SH-SY5Y (cell line): ENCODE data around the gene CCM2.

Experiments used
- GATA2 ChIP-seq: IDR thresholded peaks from 2 replicates; pipeline ENCODE4 v1.6.1; 2011; ENCODE audit warnings: mild to moderate bottlenecking, low read depth, low read length
- GATA3 ChIP-seq: IDR thresholded peaks from 2 replicates; pipeline ENCODE4 v1.6.1; 2011; ENCODE audit warnings: low read depth, mild to moderate bottlenecking, low read length, moderate library complexity

CCM2 gene

DNA sequence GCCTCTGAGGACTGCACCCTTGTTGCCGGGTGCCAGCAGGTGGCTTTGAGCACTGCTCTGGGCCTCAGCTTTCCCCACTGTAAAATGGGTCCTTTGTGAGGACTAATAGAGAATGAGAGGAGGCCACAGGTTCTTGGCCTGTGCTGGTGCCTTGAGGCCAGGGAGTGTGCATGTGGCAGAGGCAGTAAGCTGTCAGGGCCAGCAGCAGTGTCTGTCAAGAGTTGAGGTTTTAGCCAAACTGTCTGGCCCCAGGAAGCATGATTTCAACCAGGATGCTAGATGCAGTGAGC lies 75.3 kb downstream of the CCM2 start:
- TF ChIP-seq GATA3: no peak
- TF ChIP-seq GATA2: no peak

DNA sequence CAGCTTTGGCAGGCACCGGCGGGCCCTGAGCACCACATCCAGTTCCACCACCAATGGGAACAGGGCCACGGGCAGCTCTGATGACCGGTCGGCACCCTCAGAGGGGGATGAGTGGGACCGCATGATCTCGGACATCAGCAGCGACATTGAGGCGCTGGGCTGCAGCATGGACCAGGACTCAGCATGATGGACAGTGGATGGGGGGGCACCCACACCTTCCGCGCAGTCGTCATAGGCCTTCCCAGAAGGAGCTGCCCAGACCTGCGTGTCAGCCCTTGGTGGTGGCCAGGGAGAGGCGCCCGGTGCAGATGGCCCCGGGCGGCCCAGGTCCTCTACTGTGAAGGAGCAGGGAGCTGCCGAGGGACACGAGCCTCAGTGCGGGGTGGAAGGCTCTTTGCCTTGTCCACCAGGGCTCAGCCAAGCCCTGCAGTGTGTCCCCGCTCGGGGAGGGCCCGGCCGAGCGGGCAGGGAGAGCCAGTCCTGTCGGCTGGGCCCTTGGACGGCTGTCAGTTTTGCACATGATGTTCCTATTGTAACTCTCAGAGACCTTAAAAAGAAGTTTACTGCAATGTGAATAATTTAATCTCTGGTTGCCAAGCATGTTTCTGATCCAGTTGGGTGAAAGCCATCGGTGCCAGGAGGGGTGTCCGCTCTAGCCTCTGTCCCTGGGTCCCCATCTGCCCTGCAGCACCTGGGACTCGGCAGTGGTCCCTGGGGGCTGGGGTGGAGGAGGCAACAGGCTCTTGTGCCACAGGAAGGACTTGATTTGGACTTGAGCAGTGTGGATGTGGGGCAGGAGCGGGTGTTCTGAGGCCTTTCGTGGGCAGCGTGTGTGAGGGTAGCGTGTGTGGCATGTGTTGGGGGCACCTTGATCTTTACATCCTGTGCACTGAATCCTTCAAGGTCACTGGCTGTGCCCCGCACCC lies 76.1 kb downstream of the CCM2 start:
- TF ChIP-seq GATA2: no peak
- no peak for TF ChIP-seq GATA3

DNA sequence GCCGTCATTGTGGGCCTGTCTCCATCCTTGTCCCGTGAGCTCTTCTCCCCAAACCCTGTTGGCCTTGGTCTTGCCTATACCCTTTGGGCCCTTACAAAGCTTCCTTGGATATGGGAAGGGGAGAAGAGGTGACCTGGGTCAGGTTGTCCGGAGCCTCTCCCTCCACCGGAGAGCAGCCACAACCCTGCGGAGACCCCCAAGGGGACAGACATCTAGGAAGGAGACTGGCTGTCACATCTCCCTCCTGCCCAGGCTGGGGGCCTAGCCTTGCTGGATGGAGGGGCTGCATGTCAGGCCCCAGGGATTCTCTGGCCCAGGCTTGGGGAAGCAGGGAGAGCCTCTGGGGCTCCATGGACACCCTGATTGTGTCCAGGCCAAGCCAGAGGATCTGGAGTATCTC lies 76.9 kb downstream of the CCM2 start:
- TF ChIP-seq GATA3 (no peak), GATA2 (no peak)

DNA sequence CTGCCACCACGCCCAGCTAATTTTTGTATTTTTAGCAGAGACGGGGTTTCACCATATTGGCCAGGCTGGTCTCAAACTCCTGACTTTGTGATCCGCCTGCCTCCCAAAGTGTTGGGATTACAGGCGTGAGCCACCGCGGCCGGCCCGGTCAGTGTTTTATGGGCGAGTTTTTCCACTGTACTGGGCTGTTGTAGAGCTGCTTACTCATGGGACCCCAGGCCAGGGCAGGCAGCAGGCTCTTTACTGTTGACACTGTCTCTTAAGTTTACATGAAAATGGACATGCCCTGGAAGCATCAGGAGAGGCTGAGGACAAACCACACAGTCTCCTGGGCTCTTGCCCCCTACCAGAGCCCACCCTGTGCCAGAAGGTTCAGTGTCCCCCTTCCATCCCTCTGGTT lies 77.6 kb downstream of the CCM2 start:
- no peak for TF ChIP-seq GATA3
- TF ChIP-seq GATA2: no peak

DNA sequence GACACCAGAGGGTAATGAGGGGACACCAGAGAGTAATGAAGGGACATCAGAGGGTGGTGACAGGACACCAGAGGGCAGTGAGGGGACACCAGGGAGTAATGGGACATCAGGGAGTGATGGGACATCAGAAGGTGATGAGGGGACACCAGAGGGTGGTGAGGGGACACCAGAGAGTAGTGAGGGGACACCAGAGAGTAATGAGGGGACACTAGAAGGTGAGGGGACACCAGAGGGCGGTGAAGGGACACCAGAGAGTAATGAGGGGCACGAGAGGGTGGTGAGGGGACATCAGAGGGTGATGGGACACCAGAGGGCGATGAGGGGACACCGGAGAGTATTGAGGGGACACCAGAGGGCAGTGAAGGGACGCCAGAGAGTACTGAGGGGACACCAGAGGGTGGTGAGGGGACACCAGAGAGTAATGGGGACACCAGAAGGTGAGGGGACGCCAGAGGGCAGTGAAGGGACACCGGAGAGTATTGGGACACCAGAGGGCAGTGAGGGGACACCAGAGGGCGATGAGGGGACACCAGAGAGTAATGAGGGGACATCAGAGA lies 78.2 kb downstream of the CCM2 start:
- TF ChIP-seq GATA3: no peak
- TF ChIP-seq GATA2: no peak

DNA sequence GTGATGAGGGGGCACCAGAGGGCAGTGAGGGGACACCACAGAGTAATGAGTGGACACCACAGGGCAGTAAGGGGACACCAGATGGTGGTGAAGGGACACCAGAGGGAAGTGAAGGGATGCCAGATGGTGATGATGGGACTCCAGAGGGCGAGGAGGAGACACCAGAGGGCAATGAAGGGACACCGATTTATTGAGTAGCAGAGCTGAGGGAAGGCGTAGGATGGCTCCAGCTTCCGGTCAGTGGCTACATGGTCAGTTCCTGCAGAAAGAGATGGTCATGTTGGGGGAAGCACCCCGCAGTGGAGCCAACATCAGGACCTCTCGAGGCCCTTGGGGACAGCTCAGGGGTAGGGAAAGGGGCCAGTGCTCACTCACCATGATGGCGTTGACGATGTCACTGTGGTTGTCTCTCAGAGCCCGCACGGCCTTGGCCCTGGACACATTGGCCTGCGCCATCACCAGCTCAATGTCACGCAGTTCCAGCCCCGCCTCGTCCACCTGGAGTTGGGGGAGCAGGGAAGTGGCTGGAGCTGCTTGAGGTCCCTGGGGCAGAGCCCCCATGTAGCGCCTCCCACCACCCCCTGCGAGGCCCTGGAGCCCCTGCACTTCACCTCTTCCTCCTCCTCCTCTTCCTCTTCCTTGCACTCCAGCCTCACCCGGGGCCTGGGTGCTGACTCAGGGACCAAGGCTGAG lies 80.4 kb downstream of the CCM2 start:
- no peak for TF ChIP-seq GATA3
- TF ChIP-seq GATA2: no peak

DNA sequence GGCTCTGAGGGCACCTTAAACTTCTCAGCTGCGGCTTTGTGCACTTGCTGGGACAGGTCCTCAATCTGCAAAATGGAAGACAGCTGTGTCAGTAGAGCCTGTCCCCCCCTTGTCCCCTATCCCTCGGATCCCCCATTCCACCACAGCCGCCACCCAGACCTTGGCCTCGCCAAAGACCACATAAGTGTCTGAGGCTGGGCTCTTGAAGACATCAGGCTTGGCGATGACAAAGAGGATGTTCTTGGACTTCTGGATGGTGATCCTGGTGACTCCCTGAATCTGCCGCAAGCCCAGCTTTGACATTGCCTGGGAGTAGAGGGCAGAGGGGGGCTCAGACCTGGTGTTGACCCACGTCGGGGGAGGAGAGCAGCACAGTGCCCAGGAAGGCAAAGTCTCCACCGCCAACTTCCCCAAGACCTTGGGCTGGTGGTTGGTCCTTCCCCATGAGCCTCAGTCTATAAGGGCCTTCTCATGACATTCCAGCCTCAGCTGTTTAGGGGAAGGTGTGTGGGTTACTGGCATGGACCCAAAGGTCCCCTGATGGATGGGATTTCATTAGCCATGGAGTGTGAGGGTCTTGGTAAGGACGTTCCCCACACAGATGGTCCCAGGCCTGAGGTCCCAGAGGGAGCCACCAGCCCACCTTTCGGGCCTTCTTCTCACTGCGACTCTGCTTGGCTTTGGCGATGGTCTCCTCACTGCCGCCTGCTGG lies 81.1 kb downstream of the CCM2 start:
- TF ChIP-seq GATA3 (no peak), GATA2 (no peak)

DNA sequence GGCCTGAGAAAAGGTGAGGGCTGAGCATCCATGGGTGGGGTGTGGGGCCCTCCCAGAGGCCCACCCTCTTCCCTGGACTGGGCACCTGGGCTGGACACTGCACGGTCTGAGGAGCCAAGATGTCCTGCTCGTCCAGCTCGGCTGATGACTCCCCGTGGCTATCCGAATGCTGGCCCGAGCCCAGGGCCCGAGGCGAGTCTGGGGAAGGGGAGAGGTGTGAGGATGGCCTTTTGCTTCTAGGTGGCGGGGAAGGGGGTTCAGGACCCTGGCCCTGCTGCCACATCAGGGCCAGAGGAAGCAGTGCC lies 81.6 kb downstream of the CCM2 start:
- TF ChIP-seq GATA2 (no peak), GATA3 (no peak)

DNA sequence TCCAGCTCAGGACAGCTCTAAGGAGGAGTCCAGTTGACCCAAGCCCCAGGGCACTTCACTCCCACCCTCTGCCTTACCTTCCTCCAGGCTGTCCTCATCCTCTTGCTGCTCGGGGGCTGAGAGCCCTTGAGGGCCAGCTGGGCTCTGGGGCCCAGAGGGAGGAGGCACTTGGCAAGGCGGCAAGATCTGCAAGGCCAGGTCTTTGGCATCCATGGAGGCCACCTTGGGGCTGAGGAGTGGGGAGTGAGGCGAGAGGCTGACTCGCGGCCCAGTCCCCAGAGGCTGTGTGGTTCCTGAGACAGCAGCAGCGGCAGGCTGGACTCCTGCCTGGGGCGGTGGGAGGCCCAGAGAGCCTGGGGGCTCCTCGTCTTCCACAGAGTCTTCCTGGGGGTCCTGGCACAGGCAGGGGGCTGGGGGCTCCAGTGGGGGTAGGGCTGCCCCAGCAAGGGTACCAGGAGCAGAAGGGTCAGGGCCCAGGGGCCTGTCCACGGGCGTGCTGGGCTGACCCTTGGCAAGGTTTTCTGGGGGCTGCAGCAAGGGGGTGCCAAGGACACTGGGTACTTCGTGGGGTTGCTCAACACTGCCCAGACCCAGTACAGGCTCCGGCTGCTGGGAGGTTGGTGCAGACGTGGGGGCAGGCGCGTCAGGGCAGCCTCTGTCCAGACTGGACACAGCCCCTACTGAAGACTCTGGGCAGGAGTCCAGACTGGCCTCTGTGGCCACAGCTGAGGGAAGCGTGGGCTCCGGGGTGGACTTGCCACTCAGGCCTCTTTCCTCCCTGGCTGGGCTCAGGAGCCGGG lies 82.2 kb downstream of the CCM2 start:
- TF ChIP-seq GATA2: no peak
- TF ChIP-seq GATA3: no peak

DNA sequence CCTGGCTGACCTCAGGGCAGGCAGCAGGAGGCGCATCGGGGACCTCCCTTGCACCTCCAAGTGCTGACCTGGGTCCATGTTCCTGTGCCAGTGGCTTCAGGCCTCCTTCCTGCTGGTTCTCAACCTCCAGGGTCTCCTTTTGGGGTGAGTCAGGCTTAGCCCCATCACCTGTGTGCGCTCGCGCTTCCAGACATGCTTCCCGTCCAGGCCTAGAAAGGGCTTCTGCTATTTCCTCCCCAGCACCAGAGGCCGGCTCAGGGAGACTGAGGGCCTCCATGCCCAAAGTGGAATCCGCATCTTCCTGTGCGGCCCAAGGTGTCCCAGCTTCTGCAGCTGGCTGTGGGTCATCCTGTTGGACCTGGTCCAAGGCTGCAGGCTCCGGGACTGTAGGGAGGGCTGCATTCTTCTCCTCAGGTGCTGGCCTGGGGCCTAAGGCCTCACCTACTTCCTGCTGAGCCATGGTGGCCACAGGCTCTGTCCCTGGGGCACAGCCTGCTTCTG lies 82.9 kb downstream of the CCM2 start:
- TF ChIP-seq GATA3 (no peak), GATA2 (no peak)

DNA sequence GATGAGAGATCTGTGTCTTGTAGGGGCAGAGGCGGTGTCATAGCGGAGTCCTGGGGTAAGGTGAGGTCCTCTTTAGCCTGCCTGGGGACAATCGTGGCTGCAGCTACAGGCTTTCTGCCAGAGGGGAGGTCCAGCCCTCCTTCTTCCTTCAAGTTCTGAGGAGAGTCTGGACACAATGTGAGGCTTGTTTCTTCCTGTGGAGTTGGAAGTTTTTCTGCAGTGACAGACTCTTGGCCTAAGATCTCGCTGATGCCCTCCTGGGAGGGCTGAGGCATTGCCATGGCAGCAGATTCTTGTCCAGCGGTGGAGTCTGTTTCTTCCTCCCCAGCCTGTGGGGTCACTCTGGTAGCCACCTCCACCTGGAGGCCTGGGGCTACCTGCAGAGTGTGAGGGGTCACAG lies 84.3 kb downstream of the CCM2 start:
- TF ChIP-seq GATA2 (no peak), GATA3 (no peak)

DNA sequence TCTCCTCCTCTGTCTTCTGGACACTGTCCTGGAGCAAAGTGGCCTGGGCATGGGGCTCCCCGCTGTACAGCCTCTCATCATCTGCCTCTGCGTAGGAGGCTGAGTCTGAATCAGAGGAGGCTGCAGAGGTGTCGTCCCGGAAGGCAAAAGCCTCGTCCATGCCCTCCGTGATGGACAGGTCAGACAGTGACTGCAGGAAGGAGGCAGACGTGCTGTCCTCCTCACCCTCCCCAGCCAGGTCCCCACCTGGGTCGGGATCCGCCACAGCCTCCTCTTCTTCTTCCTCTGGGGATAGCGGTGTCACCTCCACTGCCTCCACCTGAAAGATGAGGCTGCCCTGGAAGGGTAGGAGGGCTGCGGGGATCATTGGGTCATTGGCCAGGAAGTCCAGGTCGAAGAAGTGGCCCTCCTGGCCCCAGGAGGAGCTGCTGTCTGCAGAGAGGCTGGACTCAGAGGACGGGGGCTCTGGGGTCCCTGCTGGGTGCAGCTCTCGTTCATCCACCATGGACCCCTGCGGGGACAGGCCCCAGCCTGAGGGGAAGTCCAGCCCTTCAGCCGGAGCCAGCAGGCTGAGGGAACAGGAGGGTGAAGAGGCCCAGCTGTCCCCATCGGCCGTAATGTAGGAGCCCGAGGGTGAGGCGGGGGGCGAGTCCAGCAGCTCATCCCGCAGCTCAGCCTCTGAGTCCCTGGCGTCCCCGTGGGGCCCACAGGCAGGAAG lies 85.1 kb downstream of the CCM2 start:
- TF ChIP-seq GATA2: no peak
- no peak for TF ChIP-seq GATA3

DNA sequence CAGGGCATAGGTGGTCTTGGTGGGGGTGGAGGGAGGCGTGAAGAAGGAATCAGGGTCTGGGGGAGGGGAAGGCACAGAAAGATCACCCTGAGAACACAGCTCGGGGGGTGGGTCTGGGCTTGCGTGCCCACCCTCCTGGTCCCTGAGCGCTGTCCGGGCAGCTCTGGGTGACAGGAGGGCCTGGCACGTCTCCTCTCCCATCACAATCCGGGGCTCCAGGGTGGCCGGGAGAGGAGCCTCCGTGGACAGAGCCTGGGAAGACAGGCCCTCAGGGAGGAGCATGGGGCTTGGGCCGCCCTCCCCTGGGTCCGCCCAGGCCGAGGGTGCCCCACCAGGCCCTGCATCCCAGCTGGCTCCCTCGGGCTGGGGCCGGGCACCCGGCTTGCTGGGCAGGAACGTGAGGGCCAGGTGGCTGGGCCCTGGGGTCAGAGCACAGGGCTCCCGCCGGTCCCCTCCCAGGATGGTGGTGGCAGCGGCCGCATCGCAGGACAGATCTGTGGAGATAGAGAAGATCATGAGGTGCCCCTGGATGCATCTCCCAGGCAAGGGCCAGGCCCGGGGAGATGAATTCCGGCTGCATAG lies 85.7 kb downstream of the CCM2 start:
- TF ChIP-seq GATA3 (no peak), GATA2 (no peak)
